Measurements from ENCODE around the gene ADAMTS15. TPM values are rescaled to one million over a fixed set of nuclear protein-coding genes. Genes with fewer than 3 reads are reported as not detected.

Gene ADAMTS15
- total RNA-seq, 6 experiments from 2014 or later, result 0.19 to 1.1 (median 0.31) TPM; not detected in 1

- no peaks in the 10 kb centered on the region for H3K9me3 ChIP-seq
- TF ChIP-seq CTCF (IDR thresholded peaks at IDR 0.05), result no peak
- TF ChIP-seq POLR2A (IDR thresholded peaks at IDR 0.05), result no peak
- H3K4me3 ChIP-seq, result no peak overlapping the region
- ATAC-seq, result no peak
- H3K36me3 ChIP-seq, result no peaks in the 10 kb centered on the region
- no peak for DNase-seq
- WGBS (ENCODE audit: insufficient coverage, low coverage, low lambda C conversion rate, missing lambda C conversion rate), result no CpG with 5 or more reads among the region's 11 CpGs
- no peak overlapping the region for H3K27ac ChIP-seq
- peaks cover 0 to 3% (median 0%) of the 10 kb centered on the region in 4 donors for H3K4me1 ChIP-seq
- intact Hi-C loops (cut with DNase I), result no loop called here
- no peaks in the 10 kb centered on the region for H3K27me3 ChIP-seq
These were observed 31.5 kb upstream of the ADAMTS15 start for GRCh38 chr11:130416906-130417305.

GRCh38 chr11:130418210-130418609 lies 30.2 kb upstream of the ADAMTS15 start:
- intact Hi-C loops (cut with DNase I), result no loop called here
- ATAC-seq (no peak), DNase-seq (no peak)
- H3K27me3 ChIP-seq, result no peaks in the 10 kb centered on the region
- 67% methylated on average over 2 of the region's 5 CpGs for WGBS (ENCODE audit: insufficient coverage, low coverage, low lambda C conversion rate, missing lambda C conversion rate)
- H3K4me3 ChIP-seq, result no peak overlapping the region
- H3K9me3 ChIP-seq, result no peaks in the 10 kb centered on the region
- no peaks in the 10 kb centered on the region for H3K36me3 ChIP-seq
- TF ChIP-seq CTCF (IDR thresholded peaks at IDR 0.05) (no peak), POLR2A (IDR thresholded peaks at IDR 0.05) (no peak)
- no peak overlapping the region for H3K27ac ChIP-seq
- peaks cover 0 to 3% (median 0%) of the 10 kb centered on the region in 4 donors for H3K4me1 ChIP-seq

GRCh38 chr11:130418756-130419155 lies 29.7 kb upstream of the ADAMTS15 start:
- DNase-seq, result no peak

GRCh38 chr11:130420478-130421198 lies 27.8 kb upstream of the ADAMTS15 start:
- Histone ChIP-seq H3K4me3 (no peak overlapping the region), H3K9me3 (no peaks in the 10 kb centered on the region), H3K27ac (no peak overlapping the region), H3K4me1 (peaks cover 0 to 3% (median 0%) of the 10 kb centered on the region in 4 donors), H3K27me3 (no peaks in the 10 kb centered on the region), H3K36me3 (no peaks in the 10 kb centered on the region)
- WGBS (ENCODE audit: insufficient coverage, low coverage, low lambda C conversion rate, missing lambda C conversion rate), result 62% methylated on average over 9 of the region's 14 CpGs
- TF ChIP-seq CTCF (IDR thresholded peaks at IDR 0.05) (no peak), POLR2A (IDR thresholded peaks at IDR 0.05) (no peak)
- DNase-seq (no peak), ATAC-seq (peak in 3 of 4 donors; percentile 36 to 54 (median 43))
- intact Hi-C loops (cut with DNase I), result loop anchor here in 1 of 2 donors (10.0 kb wide), 1 partner anchor 206 kb away; no protein-coding TSS in a partner anchor

More at GRCh38 chr11:130418756-130419155, 29.7 kb upstream of the ADAMTS15 start:
- H3K9me3 ChIP-seq, result no peaks in the 10 kb centered on the region
- no peak overlapping the region for H3K27ac ChIP-seq
- intact Hi-C loops (cut with DNase I), result no loop called here
- H3K27me3 ChIP-seq, result no peaks in the 10 kb centered on the region
- peaks cover 0 to 3% (median 0%) of the 10 kb centered on the region in 4 donors for H3K4me1 ChIP-seq
- no peak overlapping the region for H3K4me3 ChIP-seq
- TF ChIP-seq CTCF (IDR thresholded peaks at IDR 0.05) (no peak), POLR2A (IDR thresholded peaks at IDR 0.05) (no peak)
- H3K36me3 ChIP-seq, result no peaks in the 10 kb centered on the region
- ATAC-seq, result no peak
- 42% methylated on average over 2 of the region's 12 CpGs for WGBS (ENCODE audit: insufficient coverage, low coverage, low lambda C conversion rate, missing lambda C conversion rate)
